HuH-7 (cell line): ENCODE measurements around the gene CLTCL1.
"Not testable (repeated sequence)": the region's sequence is repeated elsewhere in the genome, so short reads cannot be mapped to it uniquely, and the experiment has no call there.

Experiments
- DNase-seq: peaks from one replicate; pipeline ENCODE4 v3.0.0; 2011; ENCODE audit warnings: low spot score

The CLTCL1 gene

DNA sequence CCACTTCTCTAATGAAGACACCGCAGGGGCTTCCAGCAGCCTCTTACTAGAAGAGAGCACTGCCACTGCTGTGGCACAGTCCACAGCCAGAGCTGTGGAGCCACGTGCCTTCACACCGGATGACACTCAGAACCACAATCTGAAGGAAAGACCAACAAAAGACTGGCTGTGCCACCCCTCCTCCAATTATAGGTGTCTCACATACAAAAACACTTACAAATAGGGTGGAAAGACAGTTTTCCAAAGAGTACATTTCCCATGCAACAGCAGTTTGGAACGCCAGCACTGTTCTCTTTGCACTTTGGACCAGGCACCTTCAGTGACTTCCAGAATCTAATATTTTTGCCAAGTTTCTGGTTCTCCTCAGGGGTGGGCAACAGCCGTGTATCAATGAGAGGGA, 74.9 kb downstream of the CLTCL1 start:
- DNase-seq: no peak

GRCh38 chr22:19215360-19215759, 76.2 kb downstream of the CLTCL1 start:
- no peak for DNase-seq

- DNase-seq: no peak
Observed at GRCh38 chr22:19214078-19214473, 77.4 kb downstream of the CLTCL1 start.

DNA sequence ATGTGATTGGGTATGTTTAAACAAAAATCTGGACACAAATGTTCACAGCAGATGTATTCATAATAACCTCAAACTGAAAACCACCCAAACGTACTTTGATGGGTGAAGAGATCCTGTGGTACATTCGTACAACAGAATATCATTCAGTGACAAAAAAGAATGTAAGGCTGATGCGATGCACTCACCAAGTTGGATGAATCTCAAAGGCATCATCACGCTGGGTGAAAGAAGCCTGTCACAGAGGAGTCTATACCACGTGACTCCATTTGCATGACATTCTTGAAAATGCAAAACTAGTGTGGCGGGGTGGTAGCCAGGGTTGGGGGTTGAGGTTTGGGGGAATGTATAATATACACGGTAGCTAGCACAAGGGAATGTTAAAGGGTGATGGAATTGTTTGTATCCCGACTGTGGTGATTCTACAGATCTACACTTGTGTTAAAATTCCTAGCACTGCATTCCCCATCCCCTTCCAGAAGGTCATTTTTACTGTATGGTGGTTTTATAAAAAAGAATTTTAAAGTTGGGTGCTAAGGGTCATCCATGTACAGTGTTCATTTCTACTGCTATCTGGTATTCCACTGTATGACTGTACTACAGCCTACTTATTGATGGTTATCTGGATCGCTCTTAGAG, 78.0 kb downstream of the CLTCL1 start:
- no peak for DNase-seq

- no peak for DNase-seq
Observed at GRCh38 chr22:19213001-19213400, 78.5 kb downstream of the CLTCL1 start.

DNA sequence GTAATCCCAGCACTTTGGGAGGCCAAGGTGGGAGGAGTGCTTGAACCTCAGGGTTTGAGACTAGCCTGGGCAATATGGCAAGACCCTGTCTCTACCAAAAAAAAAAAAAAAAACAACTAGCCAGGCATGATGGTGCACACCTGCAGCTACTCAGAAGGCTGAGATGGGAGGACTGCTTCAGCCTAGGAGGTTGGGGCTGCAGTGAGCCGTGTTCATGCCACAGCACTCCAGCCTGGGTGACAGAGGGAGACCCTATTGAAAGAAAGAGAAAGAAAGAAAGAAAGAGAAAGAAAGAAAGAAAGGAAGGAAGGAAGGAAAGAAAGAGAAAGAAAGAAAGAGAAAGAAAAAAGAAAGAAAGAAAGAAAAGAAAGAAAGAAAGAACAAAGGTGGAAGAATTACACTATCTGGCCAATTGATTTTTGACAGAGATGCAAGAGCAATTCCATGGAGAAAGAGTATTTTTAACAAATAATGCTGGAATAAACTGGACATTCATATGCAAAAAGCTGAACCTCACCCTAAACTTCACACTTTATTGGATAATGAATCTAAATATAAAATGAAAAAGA, 79.1 kb downstream of the CLTCL1 start:
- DNase-seq: no peak

DNA sequence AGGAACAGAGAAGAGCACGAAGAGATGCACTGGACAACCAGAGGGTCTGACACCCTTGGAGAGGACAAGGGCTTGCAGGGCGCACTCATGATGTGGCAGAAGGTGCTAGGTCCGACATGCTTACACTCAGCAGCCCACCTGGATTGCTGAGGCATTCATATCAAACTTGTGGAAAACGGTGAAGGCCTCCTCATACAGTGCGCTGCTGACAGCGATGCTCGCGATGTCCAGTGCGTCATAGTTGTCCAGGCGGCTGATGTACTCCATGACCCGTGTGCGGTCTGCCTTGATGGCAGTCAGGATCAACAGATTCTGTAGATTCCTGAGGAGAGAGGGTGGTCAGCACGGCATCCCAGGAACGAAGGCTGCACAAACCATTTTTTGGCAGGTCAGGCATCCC, 81.3 kb downstream of the CLTCL1 start:
- no peak for DNase-seq

DNA sequence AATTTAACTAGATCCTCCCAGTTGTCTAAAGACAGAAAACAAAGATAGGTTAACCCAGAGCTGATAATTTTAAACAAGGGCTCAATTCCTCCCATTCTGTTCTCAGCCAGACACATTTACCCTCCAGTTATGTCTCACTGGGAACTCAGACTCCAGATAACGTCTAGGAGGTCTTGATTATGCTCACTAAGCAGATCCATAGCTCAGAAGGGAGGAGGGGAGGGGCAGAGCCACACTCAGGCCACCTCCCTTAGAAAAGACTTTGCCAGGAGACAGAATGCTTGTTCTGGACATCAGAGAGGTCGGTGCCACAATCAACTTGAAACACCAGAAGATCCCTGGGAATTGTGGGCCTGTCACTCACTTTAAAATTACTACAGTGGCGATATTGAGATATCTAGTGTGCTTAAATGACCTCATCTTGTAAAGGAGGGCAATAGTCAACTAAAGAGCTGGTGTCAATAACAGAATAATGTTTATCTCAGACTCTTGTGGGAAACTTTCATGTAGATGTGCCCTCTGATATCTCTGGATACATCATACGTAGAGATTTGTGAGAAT, 83.2 kb downstream of the CLTCL1 start:
- no peak for DNase-seq

GRCh38 chr22:19207884-19208283, 83.6 kb downstream of the CLTCL1 start:
- DNase-seq: no peak

DNA sequence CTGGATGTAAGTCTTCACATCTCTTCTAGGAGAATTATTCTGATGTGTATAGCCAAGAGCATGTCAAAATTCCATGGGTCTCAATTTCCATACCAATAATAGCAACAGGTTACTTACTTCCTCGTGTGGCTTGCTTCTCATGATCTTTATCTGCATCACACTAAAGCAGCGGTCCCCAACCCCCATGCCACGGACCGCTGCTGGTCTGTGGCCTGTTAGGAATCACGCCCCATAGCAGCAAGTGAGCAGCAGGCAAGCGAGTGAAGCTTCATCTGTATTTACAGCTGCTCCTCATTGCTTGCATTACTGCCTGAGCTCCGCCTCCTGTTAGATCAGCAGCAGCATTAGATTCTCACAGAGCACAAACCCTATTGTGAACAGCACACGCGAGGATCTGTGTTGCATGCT, 84.1 kb downstream of the CLTCL1 start:
- no peak for DNase-seq

DNA sequence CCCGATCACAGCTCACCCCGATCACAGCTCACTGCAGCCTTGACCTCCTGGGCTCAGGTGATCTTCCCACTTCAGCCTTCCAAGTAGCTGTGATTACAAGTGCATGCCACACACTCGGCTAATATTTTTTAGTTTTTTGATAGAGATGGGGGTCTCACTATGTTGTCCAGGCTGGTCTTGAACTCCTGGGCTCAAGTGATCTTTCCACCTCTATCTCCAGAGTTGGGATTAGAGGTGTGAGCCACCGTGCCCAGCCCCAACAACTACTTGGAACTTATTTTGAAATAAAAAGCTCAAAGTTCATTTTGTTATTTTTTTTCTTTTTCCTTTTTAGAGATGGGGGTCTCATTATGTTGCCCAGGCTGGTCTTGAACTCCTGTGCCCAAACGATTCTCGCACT, 85.2 kb downstream of the CLTCL1 start:
- no peak for DNase-seq

- DNase-seq: no peak
Observed at GRCh38 chr22:19204640-19205039, 86.9 kb downstream of the CLTCL1 start.

DNA sequence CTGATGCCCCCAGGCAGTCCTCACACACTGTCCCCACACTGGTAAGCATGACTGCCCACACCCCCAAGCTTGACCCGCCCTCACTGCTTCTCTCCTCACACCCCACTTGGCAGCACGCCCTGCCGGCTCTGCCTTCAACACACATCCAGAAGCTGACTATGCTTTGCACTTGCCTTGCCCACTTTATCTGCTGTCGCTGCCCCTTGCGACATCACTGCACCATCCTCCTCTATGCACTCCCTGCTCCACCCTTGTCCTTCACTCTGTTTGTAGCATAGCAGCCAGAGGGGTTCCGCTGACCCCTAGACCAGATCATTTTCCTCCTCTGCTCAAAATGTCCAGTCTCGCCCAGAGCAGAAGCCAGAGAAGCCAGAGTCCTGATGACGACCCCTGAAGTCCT, 87.7 kb downstream of the CLTCL1 start:
- no peak for DNase-seq

- not testable (repeated sequence) for DNase-seq
Observed at GRCh38 chr22:19202799-19203186, 88.7 kb downstream of the CLTCL1 start.

DNA sequence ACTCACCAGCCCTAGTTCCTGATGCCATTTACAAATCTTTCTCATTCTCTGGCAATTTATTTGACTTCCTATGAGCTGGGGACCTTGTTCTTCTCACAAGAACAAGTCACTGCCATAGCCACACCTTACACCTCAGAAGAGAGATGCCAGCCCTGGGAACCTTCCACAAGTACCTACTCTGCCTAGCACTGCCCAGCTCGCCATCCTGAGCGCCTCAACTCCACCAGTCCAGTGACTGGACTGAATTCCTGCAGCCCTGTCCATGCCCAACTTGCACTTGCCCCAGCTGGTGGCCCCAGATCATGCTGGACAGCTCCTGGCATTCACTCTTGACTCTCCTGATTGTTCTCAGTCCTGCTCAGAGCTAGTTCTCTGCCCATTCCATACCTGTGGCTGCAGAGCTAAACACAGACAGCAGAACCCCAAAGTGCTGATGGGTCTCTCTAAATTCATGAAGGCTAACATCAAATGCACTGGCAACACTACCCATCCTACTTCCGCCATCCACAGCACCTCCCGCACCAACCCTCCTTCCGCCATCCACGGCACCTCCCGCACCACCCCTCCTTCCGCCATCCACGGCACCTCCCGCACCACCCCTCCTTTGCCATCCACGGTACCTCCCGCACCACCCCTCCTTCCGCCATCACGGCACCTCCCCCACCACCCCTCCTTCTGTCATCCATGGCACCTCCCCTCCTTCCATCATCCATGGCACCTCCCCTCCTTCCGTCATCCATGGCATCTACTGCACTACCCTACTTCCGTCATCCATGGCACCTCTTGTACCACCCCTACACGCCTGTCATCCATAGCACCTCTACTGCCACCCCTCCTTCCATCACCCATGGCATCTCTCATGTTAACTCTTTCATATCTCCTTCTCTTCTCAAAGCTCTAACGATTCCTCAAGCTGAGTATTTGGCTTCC, 89.4 kb downstream of the CLTCL1 start:
- no peak for DNase-seq

DNA sequence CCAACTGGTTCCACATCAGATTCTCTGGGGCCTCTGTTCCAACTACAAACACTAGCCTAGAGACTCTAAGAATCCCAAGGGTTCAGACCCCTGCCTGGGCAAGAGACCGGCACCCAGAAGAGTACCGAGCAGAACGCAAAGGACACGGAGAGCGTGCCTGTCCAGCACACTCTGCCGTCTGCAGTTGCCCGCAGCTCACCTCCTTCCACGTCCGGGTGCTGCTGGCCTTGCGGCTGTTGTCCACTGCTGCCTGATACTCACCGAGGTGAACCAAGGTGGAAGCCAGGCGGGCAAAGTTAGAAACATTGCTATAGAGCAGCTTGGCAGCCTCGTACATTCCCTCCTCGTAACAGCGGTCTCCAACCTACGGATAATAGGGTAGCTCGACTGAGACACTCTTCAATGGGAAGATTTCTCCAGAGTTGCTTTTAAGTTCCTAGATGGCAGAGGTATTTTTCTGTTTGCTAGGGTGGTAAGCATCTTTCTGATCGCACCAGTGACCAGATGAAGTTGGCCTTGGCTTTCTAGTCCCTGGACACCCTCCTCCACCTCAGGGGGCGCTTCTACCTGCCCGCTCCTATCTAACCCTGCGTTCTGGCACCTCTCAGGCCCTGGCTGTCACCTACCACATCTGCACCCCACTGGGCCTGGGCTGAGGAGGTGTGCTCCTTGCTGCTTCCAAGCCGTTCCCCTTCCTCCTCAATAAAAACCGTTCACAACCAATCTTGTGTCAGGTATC, 90.2 kb downstream of the CLTCL1 start:
- DNase-seq: no peak

DNA sequence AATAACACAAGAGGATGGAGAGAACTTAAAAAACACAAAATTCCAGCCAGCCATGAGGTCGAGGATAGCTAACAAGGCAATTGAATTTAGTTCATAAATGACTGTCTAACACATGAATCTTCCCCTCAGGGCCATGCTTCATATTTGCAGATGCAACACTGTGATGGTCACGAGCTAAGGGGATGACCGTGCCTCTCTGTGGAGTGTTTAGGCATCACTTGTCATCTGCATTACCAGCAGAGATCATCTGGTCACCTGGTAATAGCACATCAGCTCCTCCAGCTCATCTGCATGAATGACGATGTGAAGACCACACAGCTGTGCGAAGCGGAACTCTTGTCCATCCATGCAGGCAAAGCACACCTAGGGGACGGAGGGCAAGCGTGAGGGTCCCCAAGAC, 92.0 kb downstream of the CLTCL1 start:
- DNase-seq: no peak

- DNase-seq: no peak
Observed at GRCh38 chr22:19197997-19198865, 93.3 kb downstream of the CLTCL1 start.

DNA sequence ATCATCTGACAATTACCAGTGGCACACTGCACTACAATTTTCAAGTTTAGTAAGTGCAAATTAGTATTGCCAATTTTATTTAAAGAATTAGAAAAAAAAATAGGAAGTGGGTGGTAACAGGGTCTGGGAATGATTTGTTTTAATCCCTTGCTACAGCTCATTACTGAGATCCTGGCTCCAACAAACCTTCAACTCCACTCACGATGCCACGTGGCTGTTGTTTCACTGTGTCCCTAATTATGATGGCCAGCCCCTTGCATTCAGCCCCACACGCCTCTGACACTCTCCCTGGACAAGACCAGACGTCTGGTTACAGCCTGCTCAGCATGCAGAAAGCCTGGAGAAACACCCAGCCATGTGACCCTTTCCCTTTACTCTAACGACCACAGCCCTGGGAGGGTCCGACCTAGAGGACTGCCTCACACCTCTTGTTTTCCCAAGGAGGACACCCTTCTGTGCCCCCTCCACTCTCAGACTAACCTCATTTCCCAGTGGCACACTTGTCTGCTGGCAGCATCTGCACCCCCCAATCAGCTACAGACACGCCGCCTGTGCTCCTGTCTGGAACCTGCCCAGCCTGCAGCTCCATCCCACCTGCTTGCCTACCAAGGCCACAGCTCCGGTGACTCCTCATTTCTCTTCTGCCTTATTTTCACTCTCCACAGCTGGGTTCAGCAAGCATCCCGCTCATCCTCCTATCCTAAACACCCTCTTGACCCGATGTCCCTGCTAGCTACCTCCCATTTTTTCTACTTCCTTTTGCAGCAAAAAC, 94.5 kb downstream of the CLTCL1 start:
- DNase-seq: no peak
